RWPE2 (cell line): ENCODE results near the gene AP1S1.

ENCODE experiments used
- ATAC-seq: fragments of 200-7000 bp; cut with Tn5 transposase; 3 replicates; pipeline ENCODE4 v1.9.1; 2021; ENCODE audit warnings: low read depth
- DNase-seq: peaks from one replicate; pipeline ENCODE4 v3.0.0-alpha.2; 2020; ENCODE audit warnings: low spot score
- H3K27ac ChIP-seq: fragments of 450-650 bp; 2 replicates; pipeline ENCODE4 v1.5.1; 2017; ENCODE audit warnings: mild to moderate bottlenecking; ENCODE audit not compliant: poor library complexity, severe bottlenecking
- H3K27me3 ChIP-seq: fragments of 250-450 bp; sonication (Bioruptor Pico); 2 replicates; pipeline ENCODE4 v1.5.1; 2021; ENCODE audit warnings: mild to moderate bottlenecking, moderate library complexity; ENCODE audit not compliant: insufficient read depth, poor library complexity, severe bottlenecking
- H3K36me3 ChIP-seq: fragments of 250-450 bp; sonication (Bioruptor Pico); 2 replicates; pipeline ENCODE4 v1.5.1; 2020; ENCODE audit warnings: low read depth, mild to moderate bottlenecking, moderate library complexity
- H3K4me1 ChIP-seq: fragments of 250-450 bp; sonication (Bioruptor Pico); 2 replicates; pipeline ENCODE4 v1.5.1; 2021; ENCODE audit warnings: mild to moderate bottlenecking, moderate library complexity; ENCODE audit not compliant: insufficient read depth, poor library complexity, severe bottlenecking
- H3K4me3 ChIP-seq: fragments of 250-450 bp; sonication (Bioruptor Pico); 2 replicates; pipeline ENCODE4 v1.5.1; 2021; ENCODE audit warnings: mild to moderate bottlenecking, moderate library complexity; ENCODE audit not compliant: severe bottlenecking
- H3K9me3 ChIP-seq: fragments of 250-450 bp; sonication (Bioruptor Pico); 2 replicates; pipeline ENCODE4 v1.5.1; 2021; ENCODE audit warnings: mild to moderate bottlenecking, moderate library complexity; ENCODE audit not compliant: severe bottlenecking
- CTCF ChIP-seq: fragments of 450-650 bp; IDR thresholded peaks from one replicate; pipeline ENCODE4 v1.5.1; 2017; ENCODE audit warnings: mild to moderate bottlenecking, moderate library complexity; ENCODE audit not compliant: poor library complexity, severe bottlenecking

Gene AP1S1

DNA sequence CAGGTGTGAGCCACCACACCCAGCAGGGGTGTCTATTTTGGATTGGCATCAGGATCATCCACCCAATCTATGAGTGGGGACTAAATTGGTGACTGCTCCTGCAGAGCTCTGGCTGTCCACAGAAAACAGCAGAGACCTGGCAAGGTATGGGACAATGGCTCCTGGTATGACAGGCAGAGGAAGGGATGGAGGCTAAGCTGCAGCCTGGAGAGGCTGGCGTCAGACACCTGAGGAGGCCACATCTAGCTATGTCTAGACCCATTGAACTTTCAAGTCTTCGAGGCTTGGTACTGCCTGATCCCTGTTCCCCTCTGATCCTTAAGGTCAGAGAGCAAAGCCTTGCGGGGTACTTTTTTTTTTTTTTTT is 30.6 kb upstream of the AP1S1 start:
- TF ChIP-seq CTCF = no peak
- ATAC-seq (no peak), DNase-seq (no peak)
- peak overlapping the region; percentile 90 for H3K27ac ChIP-seq
- peaks cover 11% of the 10 kb centered on the region for H3K36me3 ChIP-seq
- no peaks in the 10 kb centered on the region for H3K9me3 ChIP-seq
- no peaks in the 10 kb centered on the region for H3K27me3 ChIP-seq
- peaks cover 32% of the 10 kb centered on the region for H3K4me1 ChIP-seq
- no peak overlapping the region for H3K4me3 ChIP-seq

- H3K4me1 ChIP-seq = peaks cover 36% of the 10 kb centered on the region
These were observed 29.8 kb upstream of the AP1S1 start for GRCh38 chr7:101124376-101125056.

DNA sequence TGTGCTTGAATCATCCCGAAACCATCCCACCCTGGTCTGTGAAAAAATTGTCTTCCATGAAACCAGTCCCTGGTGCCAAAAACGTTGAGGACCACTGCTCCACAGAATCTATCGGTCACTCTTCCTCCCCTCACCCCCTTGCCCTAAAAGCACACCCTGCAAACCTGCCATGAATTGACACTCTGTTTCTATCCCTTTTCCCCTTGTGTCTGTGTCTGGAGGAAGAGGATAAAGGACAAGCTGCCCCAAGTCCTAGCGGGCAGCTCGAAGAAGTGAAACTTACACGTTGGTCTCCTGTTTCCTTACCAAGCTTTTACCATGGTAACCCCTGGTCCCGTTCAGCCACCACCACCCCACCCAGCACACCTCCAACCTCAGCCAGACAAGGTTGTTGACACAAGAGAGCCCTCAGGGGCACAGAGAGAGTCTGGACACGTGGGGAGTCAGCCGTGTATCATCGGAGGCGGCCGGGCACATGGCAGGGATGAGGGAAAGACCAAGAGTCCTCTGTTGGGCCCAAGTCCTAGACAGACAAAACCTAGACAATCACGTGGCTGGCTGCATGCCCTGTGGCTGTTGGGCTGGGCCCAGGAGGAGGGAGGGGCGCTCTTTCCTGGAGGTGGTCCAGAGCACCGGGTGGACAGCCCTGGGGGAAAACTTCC is 28.2 kb upstream of the AP1S1 start:
- peaks cover 31% of the 10 kb centered on the region for H3K36me3 ChIP-seq
- peaks cover 36% of the 10 kb centered on the region for H3K4me1 ChIP-seq
- TF ChIP-seq CTCF = no peak
- H3K9me3 ChIP-seq = no peaks in the 10 kb centered on the region
- peak overlapping the region; percentile 90 for H3K27ac ChIP-seq
- H3K4me3 ChIP-seq = no peak overlapping the region
- H3K27me3 ChIP-seq = no peaks in the 10 kb centered on the region
- DNase-seq = peak; percentile 82
- peak; percentile 48 for ATAC-seq

More at GRCh38 chr7:101124376-101125056, 29.8 kb upstream of the AP1S1 start:
- Histone ChIP-seq H3K27me3 (no peaks in the 10 kb centered on the region), H3K36me3 (peaks cover 19% of the 10 kb centered on the region), H3K4me3 (no peak overlapping the region), H3K9me3 (no peaks in the 10 kb centered on the region), H3K27ac (peak overlapping the region; percentile 90)
- TF ChIP-seq CTCF = no peak
- ATAC-seq (no peak), DNase-seq (no peak)

- Histone ChIP-seq H3K27me3 (no peaks in the 10 kb centered on the region), H3K36me3 (peaks cover 38% of the 10 kb centered on the region), H3K4me1 (peaks cover 32% of the 10 kb centered on the region), H3K4me3 (peak within 1 kb of the TSS; percentile 40), H3K9me3 (no peaks in the 10 kb centered on the region), H3K27ac (peak within 1 kb of the TSS; percentile 90)
- ATAC-seq = peak; percentile 83
- peak; percentile 43 for TF ChIP-seq CTCF
- peak; percentile 99 for DNase-seq
These were observed 27.4 kb upstream of the AP1S1 start, which contains the start of gene SERPINE1 for GRCh38 chr7:101126651-101127459. SERPINE1 (plus strand) TSS chr7:101127104; CDS start chr7:101128394, 1,290 bp downstream.
